H1 (cell line): ENCODE results near the gene EMID1. TPM values are rescaled to one million over a fixed set of nuclear protein-coding genes. Genes with fewer than 3 reads are reported as not detected.

ENCODE experiments used
- CTCF ChIA-PET: fragments of 300-600 bp; sonication (Branson Sonifier 250); formaldehyde crosslinking; loops from one replicate; lab custom pipeline; 2021; ENCODE audit not compliant: partially characterized antibody; lab: Charles Lee
- POLR2A ChIA-PET: fragments of 300-600 bp; sonication (Branson Sonifier 250); formaldehyde crosslinking; loops from one replicate; lab custom pipeline; 2021; ENCODE audit warnings: inconsistent platforms; ENCODE audit not compliant: partially characterized antibody; lab: Charles Lee
- DNase-seq, 2 experiments: peaks; one replicate each; pipeline versions ENCODE4 v3.0.0 to v3.0.0-alpha.2; 2010 to 2022; ENCODE audit warnings: low spot score in 2 of 2, low read depth in 1 of 2, mixed read lengths in 1 of 2
- FAIRE-seq: peaks from 2 replicates; lab custom pipeline; 2011; peaks lifted over from hg19 to GRCh38; lab: Jason Lieb, UNC
- H2AFZ ChIP-seq: 2 replicates; pipeline ENCODE4 v1.8.1; 2012; ENCODE audit warnings: low read length, inconsistent platforms
- H2AK5ac ChIP-seq: 2 replicates; pipeline ENCODE4 v1.6.1; 2013; ENCODE audit warnings: low read depth, low read length
- H2BK120ac ChIP-seq: replicated peaks from 2 replicates; pipeline ENCODE3; 2013; ENCODE audit warnings: low read depth, low read length, inconsistent platforms
- H2BK12ac ChIP-seq: 2 replicates; pipeline ENCODE4 v1.6.1; 2013; ENCODE audit warnings: low read depth, low read length
- H2BK15ac ChIP-seq: 2 replicates; pipeline ENCODE4 v1.6.1; 2013; ENCODE audit warnings: low read length
- H2BK20ac ChIP-seq: 2 replicates; pipeline ENCODE4 v1.6.1; 2013; ENCODE audit warnings: low read length
- H2BK5ac ChIP-seq: 2 replicates; pipeline ENCODE4 v1.6.1; 2013; ENCODE audit warnings: low read depth, low read length
- H3K14ac ChIP-seq: 2 replicates; pipeline ENCODE4 v1.6.1; 2013; ENCODE audit warnings: inconsistent platforms; ENCODE audit not compliant: insufficient read length
- H3K18ac ChIP-seq: 2 replicates; pipeline ENCODE4 v1.6.1; 2013; ENCODE audit warnings: low read length; ENCODE audit errors: extremely low read depth
- H3K23ac ChIP-seq: 2 replicates; pipeline ENCODE4 v1.6.1; 2013; ENCODE audit warnings: inconsistent platforms; ENCODE audit not compliant: insufficient read length
- H3K23me2 ChIP-seq: 2 replicates; pipeline ENCODE4 v1.6.1; 2013; ENCODE audit warnings: low read depth, low read length
- H3K27ac ChIP-seq: 2 replicates; pipeline ENCODE4 v1.6.1; 2011; ENCODE audit warnings: low read depth, low read length, inconsistent platforms
- H3K27me3 ChIP-seq, 4 experiments: replicated peaks in 1 of 4; 1 replicate in 1 of 4; 2 replicates in 3 of 4; pipeline versions ENCODE4 v1.6.1 to v1.8.1; 2011 to 2013; ENCODE audit warnings: low read length in 3 of 4, mild to moderate bottlenecking in 3 of 4, inconsistent platforms in 2 of 4, mixed read lengths in 2 of 4, moderate library complexity in 1 of 4; ENCODE audit not compliant: control insufficient read depth in 3 of 4, insufficient read depth in 3 of 4; ENCODE audit errors: extremely low read depth in 1 of 4
- H3K36me3 ChIP-seq, 4 experiments: 2 replicates each; pipeline versions ENCODE4 v1.6.1 to v1.8.1; 2011 to 2013; ENCODE audit warnings: mild to moderate bottlenecking in 4 of 4, low read length in 3 of 4, moderate library complexity in 2 of 4, control low read depth in 1 of 4, inconsistent platforms in 1 of 4; ENCODE audit not compliant: insufficient read depth in 4 of 4, control insufficient read depth in 2 of 4
- H3K4ac ChIP-seq: replicated peaks from 2 replicates; pipeline ENCODE3; 2013; ENCODE audit warnings: low read length, low read depth, mixed read lengths, inconsistent platforms; ENCODE audit not compliant: insufficient read length
- H3K4me1 ChIP-seq, 4 experiments: replicated peaks in 1 of 4; 1 replicate in 1 of 4; 2 replicates in 3 of 4; pipeline versions ENCODE4 v1.6.1 to v1.8.1; 2011 to 2013; ENCODE audit warnings: low read length in 3 of 4, inconsistent platforms in 2 of 4, mixed read lengths in 1 of 4; ENCODE audit not compliant: insufficient read depth in 4 of 4, control insufficient read depth in 3 of 4
- H3K4me2 ChIP-seq, 2 experiments: 2 replicates each; pipeline versions ENCODE4 v1.6.1 to v1.8.1; 2011 to 2013; ENCODE audit warnings: low read depth in 2 of 2, low read length in 2 of 2, control low read depth in 1 of 2, inconsistent platforms in 1 of 2, mild to moderate bottlenecking in 1 of 2; ENCODE audit not compliant: insufficient read depth in 1 of 2
- H3K4me3 ChIP-seq, 4 experiments: fragments of 200-600, 300-600 bp in 1 of 4; sonication (generic), shearing (Covaris generic), sonication (Bioruptor Twin) in 1 of 4; 2 replicates each; pipeline versions ENCODE4 v1.5.1 to v1.8.1; 2011 to 2016; ENCODE audit warnings: low read length in 4 of 4, low read depth in 3 of 4, control low read depth in 2 of 4, inconsistent platforms in 2 of 4, mild to moderate bottlenecking in 2 of 4, mixed read lengths in 1 of 4, moderate library complexity in 1 of 4; ENCODE audit not compliant: insufficient read depth in 2 of 4; ENCODE audit errors: extremely low read depth in 1 of 4
- H3K56ac ChIP-seq: replicated peaks from 2 replicates; pipeline ENCODE3; 2013; ENCODE audit warnings: low read depth, mild to moderate bottlenecking, mixed read lengths, low read length, inconsistent platforms; ENCODE audit not compliant: insufficient read length
- H3K79me1 ChIP-seq: 2 replicates; pipeline ENCODE4 v1.6.1; 2013; ENCODE audit warnings: low read depth, low read length, control low read depth
- H3K79me2 ChIP-seq, 2 experiments: 2 replicates each; pipeline versions ENCODE4 v1.6.1 to v1.8.1; 2012 to 2013; ENCODE audit warnings: low read length in 2 of 2, mild to moderate bottlenecking in 2 of 2, inconsistent platforms in 1 of 2; ENCODE audit not compliant: insufficient read depth in 2 of 2, control insufficient read depth in 1 of 2
- H3K9ac ChIP-seq, 4 experiments: replicated peaks in 1 of 4; 1 replicate in 1 of 4; 2 replicates in 3 of 4; pipeline versions ENCODE4 v1.6.1 to v1.8.1; 2011 to 2013; ENCODE audit warnings: low read depth in 3 of 4, low read length in 3 of 4, control low read depth in 2 of 4, mild to moderate bottlenecking in 2 of 4, moderate library complexity in 2 of 4, inconsistent platforms in 1 of 4; ENCODE audit errors: extremely low read depth in 1 of 4
- H3K9me3 ChIP-seq, 2 experiments: 2 replicates each; pipeline versions ENCODE4 v1.6.1 to v1.8.1; 2012 to 2013; ENCODE audit warnings: mild to moderate bottlenecking in 2 of 2, moderate library complexity in 2 of 2, control low read depth in 1 of 2, inconsistent platforms in 1 of 2, low read depth in 1 of 2, low read length in 1 of 2, mixed read lengths in 1 of 2; ENCODE audit not compliant: insufficient read depth in 2 of 2
- H4K20me1 ChIP-seq, 2 experiments: replicated peaks in 1 of 2; 2 replicates each; pipeline versions ENCODE3 to v1.8.1; 2011 to 2013; ENCODE audit warnings: inconsistent platforms in 2 of 2, low read length in 2 of 2, mild to moderate bottlenecking in 1 of 2; ENCODE audit not compliant: insufficient read depth in 2 of 2, control insufficient read depth in 1 of 2
- H4K5ac ChIP-seq: 2 replicates; pipeline ENCODE4 v1.6.1; 2013; ENCODE audit warnings: low read length, low read depth, mixed read lengths, inconsistent platforms; ENCODE audit not compliant: insufficient read length
- H4K8ac ChIP-seq: 2 replicates; pipeline ENCODE4 v1.8.0; 2013; ENCODE audit warnings: mild to moderate bottlenecking, moderate library complexity, low read length, inconsistent platforms; ENCODE audit not compliant: insufficient read depth; ENCODE audit errors: extremely low read depth
- H4K91ac ChIP-seq: replicated peaks from 2 replicates; pipeline ENCODE3; 2013; ENCODE audit warnings: low read length, mixed read lengths, inconsistent platforms; ENCODE audit not compliant: insufficient read length
- BACH1 ChIP-seq: IDR thresholded peaks from 2 replicates; pipeline ENCODE4 v1.6.1; 2012; ENCODE audit warnings: low read length, improper control_type of control experiment
- CHD2 ChIP-seq: IDR thresholded peaks from 2 replicates; pipeline ENCODE4 v1.6.1; 2012; ENCODE audit warnings: low read length, improper control_type of control experiment
- CREB1 ChIP-seq: IDR thresholded peaks from 2 replicates; pipeline ENCODE4 v1.6.1; 2012; ENCODE audit warnings: inconsistent platforms
- CTCF ChIP-seq, 3 experiments: IDR thresholded peaks; 1 replicate in 2 of 3; 2 replicates in 1 of 3; pipeline versions ENCODE4 v1.5.1 to v1.6.1; 2011; ENCODE audit warnings: low read length in 3 of 3, mild to moderate bottlenecking in 3 of 3, inconsistent platforms in 2 of 3, low read depth in 1 of 3, moderate library complexity in 1 of 3; ENCODE audit not compliant: insufficient read depth in 1 of 3; ENCODE audit errors: control extremely low read depth in 1 of 3
- MAFK ChIP-seq: IDR thresholded peaks from 2 replicates; pipeline ENCODE4 v1.6.1; 2012; ENCODE audit warnings: low read depth, mild to moderate bottlenecking, improper control_type of control experiment, low read length
- NANOG ChIP-seq: IDR thresholded peaks from 2 replicates; pipeline ENCODE4 v1.6.1; 2011; ENCODE audit warnings: low read length, low read depth, mild to moderate bottlenecking, inconsistent platforms; ENCODE audit not compliant: insufficient read depth, poor library complexity, severe bottlenecking
- POU5F1 ChIP-seq: IDR thresholded peaks from 2 replicates; pipeline ENCODE4 v1.6.1; 2011; ENCODE audit warnings: low read depth, mild to moderate bottlenecking, low read length, moderate library complexity
- USF2 ChIP-seq: IDR thresholded peaks from 2 replicates; pipeline ENCODE4 v1.6.1; 2011; ENCODE audit warnings: low read length, improper control_type of control experiment
- WGBS, 2 experiments: shearing (Covaris generic) in 1 of 2; methylation state at CpG; one replicate each; pipeline versions ENCODE4 v1.1.6 to v1.1.7; 2013 to 2015; ENCODE audit warnings: low lambda C conversion rate in 2 of 2, mixed read lengths in 2 of 2, inconsistent platforms in 1 of 2, low coverage in 1 of 2, missing lambda C conversion rate in 1 of 2; ENCODE audit not compliant: insufficient replicate concordance in 2 of 2, insufficient coverage in 1 of 2, insufficient read length in 1 of 2; ENCODE audit errors: extremely low coverage in 1 of 2, missing lambda C conversion rate in 1 of 2; 5-methylcytosine and 5-hydroxymethylcytosine counted together
- polyA plus RNA-seq, 7 experiments: library from polyadenylated mRNA; depleted of rRNA in 3 of 7; stranded (reverse) in 5 of 7; unstranded in 2 of 7; fragments of >200 nt in 5 of 7; fragments of 200-250 nt in 2 of 7; gene quantifications; 1 replicate in 5 of 7; 2 replicates in 1 of 7; 4 replicates in 1 of 7; pipeline versions ENCODE4 v1.2.1 to v1.2.3, GENCODE V29; 2011 to 2013; ENCODE audit warnings: missing spikeins in 2 of 7, mixed read lengths in 2 of 7
- total RNA-seq: library from RNA; stranded (reverse); fragmentation: NEBNext Ultra II Directional; extraction: Animal tissue kit (Norgen Biotek cat#: 25700); gene quantifications from 2 replicates; pipeline ENCODE4 v1.2.1, GENCODE V29; 2021

EMID1 gene
- total and polyA plus RNA-seq, 2 of the 8 experiments (the other 6 are each of a cell fraction or from before 2014, with no cell fraction given): 3.9 to 7.4 TPM

DNA sequence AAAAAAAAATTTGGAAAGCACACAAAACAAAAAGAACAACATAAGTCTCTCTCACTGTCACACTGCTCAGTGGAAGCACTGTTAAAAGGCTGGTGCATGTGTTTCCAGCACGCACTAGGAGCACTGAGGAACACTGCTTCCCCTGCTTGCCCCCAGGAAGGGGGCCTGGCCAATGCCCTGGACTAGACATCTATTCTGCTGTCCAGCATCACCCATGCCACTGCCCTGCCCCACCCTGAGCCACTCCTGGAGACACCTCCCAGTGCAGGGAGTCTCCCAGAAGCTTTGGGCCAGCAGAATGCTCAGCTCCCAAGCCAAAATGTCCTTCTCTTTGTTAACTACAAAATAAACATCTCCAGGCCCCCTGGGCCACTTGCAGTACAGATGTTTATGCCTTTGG, 49.7 kb upstream of the EMID1 start:
- no peaks in the 10 kb centered on the region for H3K27me3 ChIP-seq
- H2AFZ ChIP-seq: no peak overlapping the region
- H3K4me2 ChIP-seq: no peak overlapping the region
- no peak overlapping the region for H3K9ac ChIP-seq
- DNase-seq (no peak), FAIRE-seq (no peak)
- no peak overlapping the region for H4K5ac ChIP-seq
- H2BK12ac ChIP-seq: no peak overlapping the region
- no peaks in the 10 kb centered on the region; a peak in 1 of 8 replicates for H3K36me3 ChIP-seq
- H3K18ac ChIP-seq: no peak overlapping the region
- H2BK15ac ChIP-seq: no peak overlapping the region
- H2BK5ac ChIP-seq: no peak overlapping the region
- 76% methylated on average over 1 of the region's 1 CpG; no CpG with 5 or more reads in 1 of the 2 experiments for WGBS, 2 experiments
- H3K4me1 ChIP-seq: peaks cover 7 to 20% (median 10%) of the 10 kb centered on the region in 4 experiments; a peak in 6 of 7 replicates
- H3K27ac ChIP-seq: no peak overlapping the region
- ChIA-PET POLR2A (interaction anchor here (1.0 to 1.8 kb wide), 3 partner anchors 38 to 111 kb away, joined by 3 to 5 read pairs (median 3); no protein-coding TSS in a partner anchor), CTCF (interaction anchor here (0.5 to 9.4 kb wide), 15 partner anchors 10 to 192 kb away, joined by 3 to 79 read pairs (median 3); no protein-coding TSS in a partner anchor)
- H3K4me3 ChIP-seq: no peak overlapping the region
- no peak overlapping the region for H2BK20ac ChIP-seq
- H3K14ac ChIP-seq: no peak overlapping the region
- no peak overlapping the region for H3K23ac ChIP-seq
- no peak overlapping the region for H2AK5ac ChIP-seq
- H3K9me3 ChIP-seq: no peaks in the 10 kb centered on the region
- H3K56ac ChIP-seq: no peak overlapping the region
- H3K79me2 ChIP-seq: no peaks in the 10 kb centered on the region
- no peak overlapping the region for H2BK120ac ChIP-seq
- no peak overlapping the region for H4K8ac ChIP-seq
- no peak overlapping the region for H4K91ac ChIP-seq
- TF ChIP-seq POU5F1: no peak
- TF ChIP-seq CHD2: no peak
- no peak for TF ChIP-seq NANOG
- no peak for TF ChIP-seq CREB1
- no peak for TF ChIP-seq MAFK
- no peak for TF ChIP-seq USF2
- TF ChIP-seq BACH1: no peak
- TF ChIP-seq CTCF (IDR thresholded peaks at IDR 0.05; ENCODE audit: control extremely low read depth in 1 of 3, insufficient read depth in 1 of 3, low read depth in 1 of 3, low read length in 3 of 3): no peak
- H4K20me1 ChIP-seq: no peaks in the 10 kb centered on the region
- H3K4ac ChIP-seq: no peak overlapping the region
- no peaks in the 10 kb centered on the region for H3K23me2 ChIP-seq
- no peaks in the 10 kb centered on the region for H3K79me1 ChIP-seq
